GM19395 (cell line): ENCODE data around the gene CCL26.

Experiments used
- ATAC-seq: cut with Tn5 transposase; IDR thresholded peaks from one replicate; pipeline ENCODE4 v1.9.1; 2021; ENCODE audit warnings: mild to moderate bottlenecking, moderate library complexity; ENCODE audit not compliant: unreplicated experiment

CCL26 gene, protein sequence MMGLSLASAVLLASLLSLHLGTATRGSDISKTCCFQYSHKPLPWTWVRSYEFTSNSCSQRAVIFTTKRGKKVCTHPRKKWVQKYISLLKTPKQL

DNA sequence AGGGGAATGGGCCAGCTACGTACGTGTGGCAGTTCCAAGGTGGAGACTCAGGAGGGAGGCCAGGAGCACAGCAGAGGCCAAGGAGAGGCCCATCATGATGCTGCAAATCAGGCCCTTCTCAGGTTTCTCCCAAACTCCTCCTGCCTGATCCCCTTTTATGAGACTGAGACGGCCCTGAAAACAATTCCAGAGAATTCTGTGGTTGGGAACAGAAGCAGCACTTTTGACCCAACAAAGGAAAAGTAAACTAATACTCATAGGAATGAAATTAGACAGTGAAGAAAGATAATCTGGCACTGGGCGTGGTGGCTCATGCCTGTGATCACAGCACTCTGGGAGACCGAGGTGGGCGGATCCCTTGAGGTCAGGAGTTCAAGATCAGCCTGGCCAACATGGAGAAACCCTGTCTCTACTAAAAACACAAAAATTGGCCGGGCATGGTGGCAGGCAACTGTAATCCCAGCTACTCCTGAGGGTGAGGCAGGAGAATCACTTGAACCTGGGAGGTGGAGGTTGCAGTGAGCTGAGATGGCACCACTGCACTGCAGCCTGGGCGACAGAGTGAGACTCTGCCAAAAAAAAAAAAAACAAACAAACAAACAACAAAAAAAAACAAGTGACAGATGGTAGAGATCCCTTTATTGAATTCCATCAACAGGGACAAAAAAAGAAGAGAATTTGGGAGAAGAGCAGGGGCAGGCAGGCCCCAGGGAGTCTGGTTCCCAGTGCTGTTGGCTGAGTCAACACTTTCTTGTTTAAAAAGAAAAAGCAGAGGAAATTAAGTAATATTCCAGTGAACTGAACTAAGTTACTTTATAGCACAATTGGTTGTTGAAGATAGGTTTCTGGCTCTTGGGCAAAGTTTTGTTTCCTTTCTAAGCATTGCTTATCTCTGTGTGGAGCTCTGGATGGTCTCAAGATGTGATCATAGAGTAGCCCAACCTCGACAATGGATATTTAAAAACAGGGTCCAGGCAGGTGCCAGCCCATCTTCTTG lies at the start of gene CCL26:
Gene CCL26 (minus strand): TSS at position 131 of the 997 bp plus-strand sequence. CDS start 35 bp downstream, at position 96.
- no peak for ATAC-seq

DNA sequence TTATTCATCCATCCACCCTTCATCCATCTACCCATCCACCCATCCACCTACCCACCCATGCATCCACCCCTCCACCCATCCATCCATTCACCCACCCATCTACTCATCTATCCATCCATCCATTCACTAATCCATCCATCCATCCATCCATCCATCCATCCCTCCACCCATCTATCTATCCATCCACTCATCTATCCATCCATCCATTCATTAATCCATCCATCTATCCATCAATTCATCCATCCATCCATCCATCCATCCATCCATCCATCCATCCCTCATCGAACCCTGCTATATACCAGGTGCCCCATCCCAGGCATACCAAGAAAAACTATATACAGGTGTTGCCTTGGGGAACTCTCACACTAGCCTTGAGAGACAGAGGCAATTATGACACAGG lies 48.7 kb upstream of the CCL26 start:
- ATAC-seq, result no peak

DNA sequence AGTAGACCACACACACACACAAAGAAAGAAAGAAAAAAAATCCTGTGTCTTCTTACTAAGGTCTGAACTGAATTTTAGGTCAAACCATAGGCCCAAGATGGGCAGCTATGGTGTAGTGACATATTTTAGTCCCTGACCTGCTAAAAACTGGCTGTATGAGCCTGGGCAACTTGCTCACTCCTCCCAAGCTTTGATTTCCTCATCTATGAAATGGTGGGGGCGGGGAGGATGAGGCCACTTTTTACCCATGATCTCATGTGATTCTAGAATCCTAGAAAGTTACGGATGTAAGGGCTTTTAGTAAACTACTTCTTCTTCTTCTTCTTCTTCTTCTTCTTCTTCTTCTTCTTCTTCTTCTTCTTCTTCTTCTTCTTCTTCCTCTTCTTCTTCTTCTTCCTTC lies 47.7 kb upstream of the CCL26 start:
- no peak for ATAC-seq

DNA sequence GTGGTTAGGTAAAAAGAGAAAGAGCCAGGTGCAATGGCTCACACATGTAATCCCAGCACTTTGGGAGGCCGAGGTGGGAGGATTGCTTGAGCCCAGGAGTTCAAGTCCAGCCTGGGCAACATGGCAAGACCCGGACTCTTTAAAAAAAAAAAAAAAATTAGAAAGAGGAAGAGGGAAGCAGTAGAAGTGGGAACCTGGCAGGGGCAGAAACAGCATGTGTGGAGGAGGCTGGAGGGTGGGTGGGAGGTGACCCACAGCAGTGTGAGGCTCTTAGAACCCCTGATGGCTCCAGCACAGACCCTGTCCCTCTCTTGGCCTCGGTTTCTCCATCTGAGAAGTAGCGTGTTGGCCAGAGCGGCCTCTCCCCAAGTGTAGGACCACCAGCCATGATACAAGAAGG lies 46.5 kb upstream of the CCL26 start:
- no peak for ATAC-seq

DNA sequence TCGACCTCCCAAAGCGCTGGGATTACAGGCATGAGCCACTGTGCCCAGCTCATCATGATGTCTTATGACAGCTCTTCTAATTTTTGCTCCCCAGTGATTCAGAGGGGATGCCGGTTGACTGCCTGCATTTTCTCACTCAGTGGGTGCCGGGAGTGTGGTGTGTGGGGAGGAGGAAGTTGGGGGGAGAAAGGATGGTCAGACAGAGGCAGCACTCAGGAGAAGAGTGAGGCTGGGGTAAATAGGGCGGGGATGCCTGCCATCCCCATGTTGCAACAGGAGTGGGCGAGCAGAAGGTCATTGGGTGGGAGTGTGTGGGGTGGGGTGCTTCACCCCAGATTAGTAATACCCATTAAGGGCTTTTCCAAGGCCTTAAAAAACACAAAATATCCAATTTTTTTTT lies 45.1 kb upstream of the CCL26 start:
- ATAC-seq, result no peak

DNA sequence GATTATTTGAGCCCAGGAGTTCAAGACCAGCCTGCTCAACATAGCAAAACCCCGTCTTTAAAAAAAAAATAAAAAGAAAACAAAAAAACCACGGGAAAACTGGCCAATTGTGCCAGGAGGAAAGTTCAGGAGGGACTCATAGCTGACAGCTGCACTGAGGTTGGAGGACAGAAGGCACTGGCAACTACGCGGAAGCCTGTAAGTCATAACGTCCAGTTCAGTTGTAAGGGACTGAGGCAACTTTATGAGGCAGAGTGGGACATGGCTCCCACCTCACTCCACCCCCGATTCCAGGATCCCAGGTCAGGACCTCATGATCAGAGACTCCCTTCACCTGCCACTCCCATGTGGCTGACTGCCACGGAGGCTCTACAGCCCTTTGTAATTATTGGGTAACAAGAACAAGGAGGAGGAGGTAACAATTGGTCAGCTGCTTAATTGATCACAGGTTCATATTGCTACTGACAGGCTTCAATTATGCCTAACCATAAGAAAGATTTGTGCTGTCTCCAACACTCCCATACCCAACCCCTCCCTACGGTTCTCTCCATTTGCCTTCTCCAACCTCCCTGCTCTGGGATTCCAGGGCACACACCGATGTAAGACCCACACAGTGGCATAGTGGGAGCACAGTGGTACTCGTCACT lies 43.5 kb upstream of the CCL26 start:
- ATAC-seq, result no peak

DNA sequence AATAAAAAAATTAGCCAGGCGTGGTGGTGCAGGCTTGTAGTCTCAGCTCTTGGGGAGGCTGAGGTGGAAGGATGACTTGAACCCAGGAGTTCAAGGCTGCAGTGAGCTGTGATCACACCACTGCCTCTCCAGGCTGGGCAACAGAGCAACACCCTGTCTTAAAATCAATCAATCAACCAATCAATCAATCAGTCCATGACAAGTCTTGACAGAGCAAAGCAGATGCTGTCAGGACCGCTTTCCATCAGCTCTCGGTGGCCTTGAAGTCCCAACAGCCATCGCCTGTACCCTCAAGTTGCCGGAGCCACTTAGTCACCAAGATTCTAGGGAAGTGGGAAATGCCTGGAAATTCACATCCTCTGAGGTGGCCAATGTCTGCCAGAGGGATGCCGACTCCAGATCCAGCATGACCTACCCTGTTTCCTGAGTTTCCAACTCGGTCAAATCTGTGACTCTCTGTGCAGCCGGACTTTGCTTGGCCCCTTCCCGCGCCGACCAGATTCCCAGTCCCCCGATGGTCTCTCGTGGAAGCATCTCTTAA lies 42.5 kb upstream of the CCL26 start:
- ATAC-seq, result no peak

DNA sequence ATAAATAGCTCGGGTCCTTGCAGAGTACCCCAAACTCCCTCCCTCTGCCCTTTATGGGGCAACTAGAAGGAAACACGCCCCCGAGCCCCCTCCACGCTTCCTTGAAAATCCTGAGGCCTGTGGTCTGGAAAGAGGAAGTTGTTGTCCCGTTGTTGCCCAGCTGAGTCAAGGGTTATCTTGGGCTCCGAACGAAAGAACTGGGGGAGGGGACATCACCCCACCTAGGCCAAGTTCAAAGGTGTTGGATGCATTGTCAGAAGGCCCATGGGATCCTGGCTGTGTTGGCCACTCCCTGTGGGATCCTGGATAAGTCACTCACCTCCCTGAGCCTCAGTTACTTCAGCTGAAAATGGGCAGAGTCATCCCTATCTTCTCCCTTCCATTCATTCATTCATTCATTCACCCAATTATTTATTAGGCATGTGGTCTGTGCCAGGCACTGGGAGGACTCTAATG lies 41.8 kb upstream of the CCL26 start, which contains the start of gene CCL24:
Gene CCL24 (minus strand): TSS at position 26 of the 456 bp plus-strand sequence. CDS start 91 bp downstream, outside the sequence.
- no peak for ATAC-seq

DNA sequence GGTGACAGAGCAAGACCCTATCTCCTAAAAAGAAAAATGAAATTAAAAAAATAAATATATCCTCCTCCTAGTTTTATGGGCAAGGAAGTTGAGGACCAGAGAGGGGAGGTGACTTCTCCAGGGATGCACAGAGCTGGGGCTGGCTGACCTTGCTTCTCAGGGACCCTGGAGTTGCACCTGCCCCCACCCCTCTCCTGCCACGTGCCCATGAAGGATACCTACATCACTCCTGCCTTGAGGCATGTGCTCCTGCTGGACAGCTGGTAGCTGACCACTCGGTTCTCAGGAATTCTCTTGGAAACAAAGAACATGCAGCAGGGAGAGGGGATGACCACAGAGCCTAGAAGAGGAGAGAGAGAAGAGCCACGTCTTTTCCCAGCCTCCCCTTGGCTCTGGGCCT lies 41.1 kb upstream of the CCL26 start:
- ATAC-seq, result no peak

DNA sequence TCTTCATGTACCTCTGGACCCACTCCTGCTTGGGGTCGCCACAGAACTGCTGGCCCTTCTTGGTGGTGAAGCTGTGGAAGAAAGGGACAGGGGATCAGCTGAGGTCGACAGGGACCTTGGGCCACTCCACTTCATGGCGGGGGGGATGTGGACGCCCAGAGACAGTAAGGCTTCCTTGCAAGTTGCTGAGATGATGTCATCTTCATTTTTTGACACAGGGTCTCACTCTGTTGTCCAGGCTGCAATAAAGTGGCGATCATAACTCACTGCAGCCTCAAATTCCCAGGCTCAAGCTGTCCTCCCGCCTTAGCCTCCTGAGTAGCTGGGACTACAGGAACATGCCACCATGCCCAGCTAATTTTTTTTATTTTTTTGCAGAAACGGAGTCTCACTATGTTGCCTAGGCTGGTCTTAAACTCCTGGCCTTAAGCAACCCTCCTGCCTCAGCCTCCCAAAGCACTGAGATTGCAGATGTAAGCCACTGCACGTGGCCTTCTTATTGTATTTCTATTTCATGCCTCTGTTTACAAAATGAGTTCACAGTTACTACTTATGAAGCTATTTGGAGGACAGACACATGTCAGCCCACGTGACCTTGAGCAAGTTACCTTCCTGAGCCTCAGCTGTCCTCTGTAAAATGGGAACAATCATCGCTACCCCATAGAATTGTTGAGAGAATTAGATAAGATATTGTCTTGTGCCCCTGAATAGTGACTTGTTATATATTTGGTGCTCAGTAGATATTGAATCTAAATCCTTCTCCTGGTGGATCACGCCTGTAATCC lies 40.1 kb upstream of the CCL26 start:
- no peak for ATAC-seq

DNA sequence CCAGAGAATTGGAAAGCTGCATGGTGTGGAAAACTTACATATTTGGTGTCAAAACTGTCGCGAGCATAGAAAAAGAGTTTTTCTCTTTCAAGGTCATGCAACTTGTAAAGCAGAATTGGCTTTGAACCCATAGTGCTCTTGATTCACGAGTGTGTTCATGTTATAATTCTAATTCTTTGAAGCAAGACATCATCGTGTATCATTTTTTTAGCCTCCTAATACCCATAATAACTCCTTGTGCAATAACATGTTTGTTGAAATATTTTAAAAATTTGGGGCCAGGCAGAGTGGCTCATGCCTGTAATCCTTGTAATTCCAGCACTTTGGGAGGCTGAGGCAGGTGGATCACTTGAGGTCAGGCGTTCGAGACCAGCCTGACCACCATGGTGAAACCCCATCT lies 37.4 kb upstream of the CCL26 start:
- no peak for ATAC-seq

DNA sequence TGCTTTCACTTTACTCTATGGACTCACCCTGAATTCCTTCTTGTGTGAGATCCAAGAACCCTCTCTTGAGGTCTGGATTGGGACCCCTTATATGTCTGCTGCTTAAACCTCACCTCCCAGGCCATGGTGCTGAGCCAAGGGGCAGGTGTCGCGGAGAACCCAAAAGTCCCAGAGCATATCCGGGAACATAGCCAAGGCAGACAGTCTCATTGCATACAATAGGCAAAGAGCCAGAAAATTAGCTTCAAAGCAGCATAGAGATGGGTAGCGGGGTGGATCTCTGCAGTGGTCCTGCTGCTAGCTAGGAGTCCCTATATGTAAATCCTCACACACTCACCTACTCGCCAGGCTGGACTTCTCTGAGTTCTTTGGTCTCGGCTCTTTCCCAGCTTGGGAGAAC lies 36.1 kb upstream of the CCL26 start:
- no peak for ATAC-seq

DNA sequence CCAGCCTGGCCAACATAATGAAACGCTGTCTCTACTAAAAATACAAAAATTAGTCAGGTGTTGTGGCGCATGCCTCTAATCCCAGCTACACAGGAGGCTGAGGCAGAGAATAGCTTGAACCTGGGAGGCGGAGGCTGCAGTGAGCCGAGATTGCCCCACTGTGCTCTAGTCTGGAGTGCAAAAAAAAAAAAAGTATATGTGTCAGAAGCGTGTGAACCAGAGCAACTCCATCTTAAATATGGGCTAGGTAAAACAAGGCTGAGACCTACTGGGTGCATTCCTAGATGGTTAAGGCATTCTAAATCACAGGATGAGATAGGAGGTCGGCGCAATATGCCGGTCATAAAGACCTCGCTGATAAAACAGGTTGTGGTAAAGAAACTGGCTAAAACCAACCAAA lies 35.4 kb upstream of the CCL26 start:
- no peak for ATAC-seq

DNA sequence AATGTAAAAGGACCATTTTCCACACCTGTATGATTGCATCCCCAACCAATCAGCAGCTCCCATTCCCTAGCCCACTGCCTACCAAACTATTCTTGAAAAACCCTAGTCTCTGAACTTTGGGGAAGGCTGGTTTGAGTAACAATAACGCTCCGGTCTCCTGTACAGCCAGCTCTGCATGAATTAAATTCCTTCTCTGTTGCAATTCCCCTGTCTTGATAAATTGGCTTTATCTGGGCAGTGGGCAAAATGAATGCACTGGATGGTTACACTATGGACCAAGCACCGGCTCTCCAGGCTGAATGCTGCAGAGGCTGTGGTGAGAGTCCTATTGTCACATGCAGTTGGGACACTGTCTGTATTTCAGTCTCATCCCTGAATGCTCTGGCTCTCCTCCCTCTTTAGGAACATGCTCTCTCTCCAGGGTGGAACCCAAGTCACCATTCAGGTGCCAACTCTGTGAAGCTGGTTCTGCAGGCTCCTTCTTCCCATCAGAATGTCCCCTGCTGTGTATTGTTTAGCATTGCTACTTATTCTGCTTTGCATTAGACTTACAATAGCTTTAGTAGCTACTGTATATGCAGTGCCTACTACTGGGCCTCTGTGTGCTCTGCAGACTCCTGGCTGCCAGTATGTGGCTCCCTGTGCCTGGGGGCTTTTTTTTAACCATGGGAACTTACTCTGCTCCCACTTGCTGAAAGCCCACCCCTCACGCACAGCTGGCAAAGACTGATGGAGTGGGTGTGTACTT lies 34.7 kb upstream of the CCL26 start:
- no peak for ATAC-seq

DNA sequence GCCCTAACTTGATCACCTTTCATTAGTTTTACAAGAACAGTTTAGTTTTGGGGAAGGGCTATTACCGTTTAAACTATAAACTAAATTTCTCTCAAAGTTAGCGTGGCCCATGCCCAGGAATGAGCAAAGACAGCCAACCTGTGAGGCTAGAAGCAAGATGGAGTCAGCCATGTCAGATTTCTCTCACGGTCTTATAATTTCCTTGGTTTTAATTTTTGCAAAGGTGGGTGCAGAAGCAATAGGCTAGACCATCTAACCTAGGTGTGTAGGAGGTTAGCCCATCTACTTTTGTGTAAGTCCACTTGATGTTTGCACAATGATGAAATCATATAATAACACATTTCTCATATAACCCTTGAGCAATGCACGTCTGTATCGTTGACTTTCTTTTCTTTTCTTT lies 32.7 kb upstream of the CCL26 start:
- no peak for ATAC-seq

DNA sequence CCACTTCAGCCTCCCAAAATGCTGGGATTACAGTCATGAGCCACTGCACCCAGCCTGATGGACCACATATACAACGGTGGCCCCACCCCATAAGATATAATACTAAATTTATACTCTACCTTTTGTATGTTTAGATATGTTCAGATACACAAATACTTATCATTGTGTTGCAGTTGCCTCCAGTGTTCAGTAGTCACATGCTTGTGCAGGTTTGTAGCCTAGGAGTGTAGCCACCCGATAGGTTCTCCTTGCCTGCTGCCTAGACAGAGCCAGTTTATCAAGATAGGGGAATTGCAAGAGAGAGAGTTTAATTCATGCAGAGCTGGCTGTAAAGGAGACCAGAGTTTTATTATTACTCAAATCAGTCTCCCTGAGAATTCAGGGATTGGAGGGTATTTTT lies 32.0 kb upstream of the CCL26 start:
- no peak for ATAC-seq

DNA sequence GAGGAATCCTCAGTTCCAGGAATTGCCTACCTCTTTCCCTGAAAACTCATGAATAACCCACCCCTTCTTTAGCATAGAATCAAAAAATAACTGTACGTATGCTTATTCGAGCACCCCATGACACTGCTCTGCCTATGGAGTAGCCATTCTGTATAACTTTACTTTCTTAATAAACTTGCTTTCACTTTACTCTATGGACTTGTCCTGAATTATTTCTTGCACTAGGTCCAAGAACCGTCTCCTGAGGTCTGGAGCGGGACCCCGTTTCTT lies 30.5 kb upstream of the CCL26 start:
- ATAC-seq, result no peak

DNA sequence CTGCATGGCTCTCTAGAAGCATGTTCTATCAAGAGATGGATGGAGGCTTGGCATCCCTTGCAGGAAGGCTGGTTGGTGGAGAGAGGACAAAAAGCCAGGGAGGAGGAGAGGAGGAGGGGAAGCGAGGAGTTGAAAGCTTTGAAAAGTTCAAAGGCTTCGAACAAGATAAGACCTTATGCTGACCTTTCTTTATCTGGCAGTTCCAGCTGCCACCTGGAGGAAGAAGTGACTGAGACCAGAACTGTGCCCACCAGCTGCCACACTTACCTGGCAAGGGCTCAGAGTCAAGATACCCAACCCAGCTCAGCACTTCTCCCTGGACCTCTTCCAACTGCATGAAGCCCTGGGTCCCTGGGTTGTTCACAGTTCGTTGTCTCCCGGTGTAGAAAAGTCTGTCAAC lies 26.8 kb upstream of the CCL26 start:
- ATAC-seq, result no peak

DNA sequence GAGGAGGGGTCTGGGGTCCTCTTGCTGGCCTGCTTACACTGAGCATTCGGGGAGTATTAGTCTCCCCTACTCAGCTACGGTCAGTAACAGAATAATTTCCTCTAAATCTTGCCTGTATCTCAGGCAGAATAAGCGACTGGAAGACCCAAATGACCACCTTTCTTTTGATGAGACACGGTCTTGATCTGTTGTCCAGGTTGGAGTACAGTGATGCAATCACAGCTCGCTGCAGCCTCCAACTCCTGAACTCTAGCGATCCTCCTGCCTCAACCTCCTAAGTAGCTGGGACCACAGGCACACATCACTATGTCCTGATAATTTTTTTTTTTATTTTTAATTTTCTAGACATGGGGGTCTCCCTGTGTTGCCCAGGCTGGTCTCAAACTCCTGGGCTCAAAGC lies 24.4 kb upstream of the CCL26 start:
- no peak for ATAC-seq

DNA sequence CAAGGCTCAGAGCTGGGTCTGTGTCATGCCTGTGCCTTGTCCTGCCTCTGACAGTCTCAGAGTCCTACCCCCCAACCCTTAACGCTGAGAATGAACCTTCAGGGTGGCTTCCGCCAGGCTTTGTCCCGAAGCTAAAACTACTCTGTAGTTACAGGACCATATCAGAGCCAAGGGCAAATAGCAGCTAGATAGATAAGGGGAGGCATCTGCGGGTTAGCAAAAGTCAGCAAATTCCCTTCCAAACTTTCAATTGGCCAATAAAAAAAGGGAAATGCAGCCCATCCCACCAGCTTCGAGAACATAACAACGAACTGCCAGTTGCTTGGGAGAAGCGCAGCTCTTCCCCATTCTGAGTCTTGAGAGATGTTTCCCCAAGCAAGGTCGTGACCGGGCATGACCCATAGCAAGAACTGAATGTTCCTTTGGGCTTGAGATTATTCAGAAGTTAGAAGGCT lies 23.8 kb upstream of the CCL26 start:
- ATAC-seq, result no peak
